HUES64 (cell line): ENCODE data around the gene RFX5.

ENCODE experiments used
- H3K27ac ChIP-seq: 2 replicates; pipeline ENCODE4 v1.7.0; 2013; ENCODE audit warnings: low read depth, low read length, inconsistent platforms
- H3K27me3 ChIP-seq: 2 replicates; pipeline ENCODE4 v1.6.1; 2013; ENCODE audit warnings: mild to moderate bottlenecking, low read length; ENCODE audit not compliant: insufficient read depth
- H3K36me3 ChIP-seq: 2 replicates; pipeline ENCODE4 v1.6.1; 2013; ENCODE audit warnings: mild to moderate bottlenecking, low read length; ENCODE audit not compliant: insufficient read depth
- H3K4me1 ChIP-seq: 2 replicates; pipeline ENCODE4 v1.6.1; 2013; ENCODE audit warnings: mild to moderate bottlenecking, low read length, moderate library complexity; ENCODE audit not compliant: insufficient read depth
- H3K4me3 ChIP-seq: 2 replicates; pipeline ENCODE4 v1.5.1; 2013; ENCODE audit warnings: mild to moderate bottlenecking, low read length, moderate library complexity
- H3K9ac ChIP-seq: 2 replicates; pipeline ENCODE4 v1.6.1; 2013; ENCODE audit warnings: mild to moderate bottlenecking, low read depth, low read length
- H3K9me3 ChIP-seq: 2 replicates; pipeline ENCODE4 v1.6.1; 2013; ENCODE audit warnings: low read depth, low read length; ENCODE audit not compliant: insufficient read depth
- WGBS: fragments of 150-250, 120-280 bp; methylation state at CpG from one replicate; pipeline ENCODE4 v1.1.7; 2013; ENCODE audit warnings: missing lambda C conversion rate; 5-methylcytosine and 5-hydroxymethylcytosine counted together

Gene RFX5

GRCh38 chr1:151371370-151372057 lies 24.5 kb upstream of the RFX5 start:
- H3K9me3 ChIP-seq, result no peaks in the 10 kb centered on the region
- no peak overlapping the region for H3K9ac ChIP-seq
- 90% methylated on average over 7 of the region's 9 CpGs for WGBS
- no peaks in the 10 kb centered on the region for H3K27me3 ChIP-seq
- peaks cover 6% of the 10 kb centered on the region; the same call in 1 of the 2 replicates for H3K4me1 ChIP-seq
- H3K36me3 ChIP-seq, result peaks cover 6% of the 10 kb centered on the region; the same call in 1 of the 2 replicates
- no peak overlapping the region for H3K27ac ChIP-seq
- H3K4me3 ChIP-seq, result no peak overlapping the region

GRCh38 chr1:151370211-151370911 lies 23.3 kb upstream of the RFX5 start:
- no peaks in the 10 kb centered on the region for H3K27me3 ChIP-seq
- H3K9ac ChIP-seq, result no peak overlapping the region
- no peaks in the 10 kb centered on the region for H3K9me3 ChIP-seq
- peaks cover 6% of the 10 kb centered on the region; the same call in 1 of the 2 replicates for H3K4me1 ChIP-seq
- no peak overlapping the region for H3K4me3 ChIP-seq
- WGBS, result 92% methylated on average over 6 of the region's 6 CpGs
- peaks cover 9% of the 10 kb centered on the region; the same call in 1 of the 2 replicates for H3K36me3 ChIP-seq
- H3K27ac ChIP-seq, result no peak overlapping the region

- H3K9ac ChIP-seq, result no peak overlapping the region
- no peak overlapping the region for H3K27ac ChIP-seq
- H3K9me3 ChIP-seq, result no peaks in the 10 kb centered on the region
- 92% methylated on average over 15 of the region's 15 CpGs for WGBS
- H3K4me3 ChIP-seq, result no peak overlapping the region
- H3K36me3 ChIP-seq, result peaks cover 14% of the 10 kb centered on the region
- peaks cover 6% of the 10 kb centered on the region; the same call in 1 of the 2 replicates for H3K4me1 ChIP-seq
- H3K27me3 ChIP-seq, result no peaks in the 10 kb centered on the region
Observed at GRCh38 chr1:151369621-151370048, 22.6 kb upstream of the RFX5 start.

- Histone ChIP-seq H3K27ac (no peak overlapping the region), H3K9me3 (no peaks in the 10 kb centered on the region), H3K27me3 (no peaks in the 10 kb centered on the region), H3K4me1 (peaks cover 6% of the 10 kb centered on the region; the same call in 1 of the 2 replicates), H3K36me3 (peaks cover 15% of the 10 kb centered on the region), H3K4me3 (no peak overlapping the region), H3K9ac (no peak overlapping the region)
- 89% methylated on average over 7 of the region's 7 CpGs for WGBS
Observed at GRCh38 chr1:151369302-151369610, 22.2 kb upstream of the RFX5 start.

GRCh38 chr1:151368393-151369301 lies 21.6 kb upstream of the RFX5 start:
- Histone ChIP-seq H3K27me3 (no peaks in the 10 kb centered on the region), H3K4me1 (peaks cover 6% of the 10 kb centered on the region; the same call in 1 of the 2 replicates), H3K36me3 (peaks cover 18% of the 10 kb centered on the region), H3K27ac (no peak overlapping the region), H3K9me3 (no peaks in the 10 kb centered on the region; the same call in 1 of the 2 replicates), H3K9ac (no peak overlapping the region), H3K4me3 (no peak overlapping the region)
- 93% methylated on average over 20 of the region's 20 CpGs for WGBS

- Histone ChIP-seq H3K36me3 (peaks cover 18% of the 10 kb centered on the region), H3K9ac (no peak overlapping the region), H3K4me3 (no peak overlapping the region), H3K4me1 (peaks cover 6% of the 10 kb centered on the region; the same call in 1 of the 2 replicates), H3K27me3 (no peaks in the 10 kb centered on the region), H3K9me3 (peaks cover 5% of the 10 kb centered on the region; the same call in 1 of the 2 replicates), H3K27ac (no peak overlapping the region)
- 88% methylated on average over 8 of the region's 8 CpGs for WGBS
Observed at GRCh38 chr1:151367658-151368392, 20.8 kb upstream of the RFX5 start.

- no peak overlapping the region for H3K9ac ChIP-seq
- H3K27me3 ChIP-seq, result no peaks in the 10 kb centered on the region
- H3K4me1 ChIP-seq, result no peaks in the 10 kb centered on the region
- H3K9me3 ChIP-seq, result peaks cover 18% of the 10 kb centered on the region
- no peak overlapping the region for H3K4me3 ChIP-seq
- no peak overlapping the region for H3K27ac ChIP-seq
- 94% methylated on average over 4 of the region's 4 CpGs for WGBS
- peaks cover 21% of the 10 kb centered on the region for H3K36me3 ChIP-seq
Observed at GRCh38 chr1:151364996-151365395, 17.9 kb upstream of the RFX5 start.

- Histone ChIP-seq H3K27me3 (no peaks in the 10 kb centered on the region), H3K9me3 (peaks cover 18% of the 10 kb centered on the region), H3K4me1 (no peaks in the 10 kb centered on the region), H3K27ac (no peak overlapping the region), H3K4me3 (no peak overlapping the region), H3K9ac (no peak overlapping the region), H3K36me3 (peaks cover 20% of the 10 kb centered on the region)
- WGBS, result 91% methylated on average over 3 of the region's 3 CpGs
Observed at GRCh38 chr1:151362308-151363155, 15.5 kb upstream of the RFX5 start.

- peaks cover 18% of the 10 kb centered on the region for H3K36me3 ChIP-seq
- no peak overlapping the region for H3K9ac ChIP-seq
- H3K9me3 ChIP-seq, result peaks cover 18% of the 10 kb centered on the region
- H3K4me1 ChIP-seq, result no peaks in the 10 kb centered on the region
- no peak overlapping the region for H3K4me3 ChIP-seq
- no peak overlapping the region for H3K27ac ChIP-seq
- no peaks in the 10 kb centered on the region for H3K27me3 ChIP-seq
Observed at GRCh38 chr1:151361883-151362282, 14.8 kb upstream of the RFX5 start.

- Histone ChIP-seq H3K4me1 (no peaks in the 10 kb centered on the region), H3K9me3 (peaks cover 7% of the 10 kb centered on the region), H3K36me3 (no peaks in the 10 kb centered on the region), H3K9ac (no peak overlapping the region), H3K27me3 (no peaks in the 10 kb centered on the region), H3K27ac (no peak overlapping the region), H3K4me3 (no peak overlapping the region)
- WGBS, result 67% methylated on average over 1 of the region's 2 CpGs
Observed at GRCh38 chr1:151356696-151357095, 9.6 kb upstream of the RFX5 start.
